Measurements from ENCODE around the gene TMEM163.
"Not testable (repeated sequence)": the region's sequence is repeated elsewhere in the genome, so short reads cannot be mapped to it uniquely, and the experiment has no call there.

GRCh38 chr2:134589171-134590083, 129.4 kb downstream of the TMEM163 start:
- TF ChIP-seq CTCF, EZH2phosphoT487, EZH2 (IDR thresholded peaks at IDR 0.05): not testable (repeated sequence)

Data from neural progenitor cell (in vitro differentiated cells).